Activated CD8-positive, alpha-beta memory T cell treated with anti-CD3 and anti-CD28 coated beads, Interleukin-2, amount 50 U/mL, for 1 hour (primary cell): ENCODE measurements around the gene MPPED1.

Source experiments
- DNase-seq: peaks from one replicate; pipeline ENCODE4 v3.0.0-alpha.2; 2020; ENCODE audit errors: extremely low read depth

MPPED1 gene

GRCh38 chr22:43431808-43432554 lies 20.2 kb downstream of the MPPED1 start:
- no peak for DNase-seq

GRCh38 chr22:43432883-43433415 lies 21.1 kb downstream of the MPPED1 start:
- no peak for DNase-seq

- DNase-seq, result no peak
Measured at GRCh38 chr22:43433451-43434274, 21.8 kb downstream of the MPPED1 start.

- DNase-seq, result no peak
Measured at GRCh38 chr22:43434275-43434927, 22.6 kb downstream of the MPPED1 start.

- no peak for DNase-seq
Measured at GRCh38 chr22:43434928-43435311, 23.1 kb downstream of the MPPED1 start.

GRCh38 chr22:43435851-43436811 lies 24.3 kb downstream of the MPPED1 start:
- DNase-seq, result no peak

- no peak for DNase-seq
Measured at GRCh38 chr22:43436868-43437267, 25.1 kb downstream of the MPPED1 start.

GRCh38 chr22:43437871-43438475 lies 26.2 kb downstream of the MPPED1 start:
- DNase-seq, result no peak

- no peak for DNase-seq
Measured at GRCh38 chr22:43438666-43439347, 27.0 kb downstream of the MPPED1 start.

GRCh38 chr22:43439368-43440103 lies 27.7 kb downstream of the MPPED1 start:
- no peak for DNase-seq

- DNase-seq, result no peak
Measured at GRCh38 chr22:43440104-43440387, 28.2 kb downstream of the MPPED1 start.

- no peak for DNase-seq
Measured at GRCh38 chr22:43440556-43440955, 28.7 kb downstream of the MPPED1 start.

GRCh38 chr22:43441216-43441615 lies 29.4 kb downstream of the MPPED1 start:
- DNase-seq, result no peak

GRCh38 chr22:43441751-43442150 lies 29.9 kb downstream of the MPPED1 start:
- no peak for DNase-seq

GRCh38 chr22:43442386-43443151 lies 30.8 kb downstream of the MPPED1 start:
- DNase-seq, result no peak

- DNase-seq, result no peak
Measured at GRCh38 chr22:43443152-43443471, 31.3 kb downstream of the MPPED1 start.

- no peak for DNase-seq
Measured at GRCh38 chr22:43446037-43446803, 34.4 kb downstream of the MPPED1 start.

- no peak for DNase-seq
Measured at GRCh38 chr22:43446916-43447315, 35.1 kb downstream of the MPPED1 start.
